Endothelial cell (in vitro differentiated cells): ENCODE measurements around the gene PCP2. TPM values are rescaled to one million over a fixed set of nuclear protein-coding genes. Genes with fewer than 3 reads are reported as not detected.

Source experiments
- DNase-seq: peaks from one replicate; pipeline ENCODE4 v3.0.0; 2021; ENCODE audit warnings: low spot score
- H3K27ac Mint-ChIP-seq: one replicate; pipeline ENCODE4 v1.8.0; 2021; ENCODE audit warnings: mixed read lengths, inconsistent platforms; ENCODE audit not compliant: unreplicated experiment
- H3K27me3 Mint-ChIP-seq: one replicate; pipeline ENCODE4 v1.8.0; 2021; ENCODE audit warnings: mild to moderate bottlenecking, moderate library complexity, mixed read lengths, inconsistent platforms; ENCODE audit not compliant: unreplicated experiment
- H3K36me3 Mint-ChIP-seq: one replicate; pipeline ENCODE4 v1.8.0; 2021; ENCODE audit warnings: mild to moderate bottlenecking, low read depth, mixed read lengths, inconsistent platforms; ENCODE audit not compliant: unreplicated experiment
- H3K4me1 Mint-ChIP-seq: one replicate; pipeline ENCODE4 v1.8.0; 2021; ENCODE audit warnings: mild to moderate bottlenecking, mixed read lengths, inconsistent platforms; ENCODE audit not compliant: unreplicated experiment
- H3K4me3 Mint-ChIP-seq: one replicate; pipeline ENCODE4 v1.8.0; 2021; ENCODE audit warnings: mild to moderate bottlenecking, mixed read lengths, inconsistent platforms; ENCODE audit not compliant: unreplicated experiment
- H3K9me3 Mint-ChIP-seq: one replicate; pipeline ENCODE4 v1.8.0; 2021; ENCODE audit warnings: mixed read lengths, inconsistent platforms; ENCODE audit not compliant: unreplicated experiment
- CTCF ChIP-seq: fragments of 200-600 bp; sonication (generic); IDR thresholded peaks from one replicate; pipeline ENCODE4 v1.5.0; 2021; ENCODE audit warnings: antibody characterized with exemption; ENCODE audit not compliant: unreplicated experiment
- total RNA-seq: library from RNA; stranded (reverse); fragmentation: NEBNext Ultra II Directional; extraction: Animal tissue kit (Norgen Biotek cat#: 25700); gene quantifications from one replicate; pipeline ENCODE4 v1.2.1, GENCODE V29; 2021; ENCODE audit not compliant: unreplicated experiment

The PCP2 gene
- total RNA-seq, 1 donor from 2014 or later, result not detected

- H3K9me3 Mint-ChIP-seq, result no peaks in the 10 kb centered on the region
- peaks cover 3% of the 10 kb centered on the region for H3K27me3 Mint-ChIP-seq
- H3K36me3 Mint-ChIP-seq, result no peaks in the 10 kb centered on the region
- DNase-seq, result no peak
- no peaks in the 10 kb centered on the region for H3K4me1 Mint-ChIP-seq
- no peak overlapping the region for H3K27ac Mint-ChIP-seq
- H3K4me3 Mint-ChIP-seq, result no peak overlapping the region
- TF ChIP-seq CTCF, result no peak
Measured at GRCh38 chr19:7662657-7663056, 29.1 kb upstream of the PCP2 start.

DNA sequence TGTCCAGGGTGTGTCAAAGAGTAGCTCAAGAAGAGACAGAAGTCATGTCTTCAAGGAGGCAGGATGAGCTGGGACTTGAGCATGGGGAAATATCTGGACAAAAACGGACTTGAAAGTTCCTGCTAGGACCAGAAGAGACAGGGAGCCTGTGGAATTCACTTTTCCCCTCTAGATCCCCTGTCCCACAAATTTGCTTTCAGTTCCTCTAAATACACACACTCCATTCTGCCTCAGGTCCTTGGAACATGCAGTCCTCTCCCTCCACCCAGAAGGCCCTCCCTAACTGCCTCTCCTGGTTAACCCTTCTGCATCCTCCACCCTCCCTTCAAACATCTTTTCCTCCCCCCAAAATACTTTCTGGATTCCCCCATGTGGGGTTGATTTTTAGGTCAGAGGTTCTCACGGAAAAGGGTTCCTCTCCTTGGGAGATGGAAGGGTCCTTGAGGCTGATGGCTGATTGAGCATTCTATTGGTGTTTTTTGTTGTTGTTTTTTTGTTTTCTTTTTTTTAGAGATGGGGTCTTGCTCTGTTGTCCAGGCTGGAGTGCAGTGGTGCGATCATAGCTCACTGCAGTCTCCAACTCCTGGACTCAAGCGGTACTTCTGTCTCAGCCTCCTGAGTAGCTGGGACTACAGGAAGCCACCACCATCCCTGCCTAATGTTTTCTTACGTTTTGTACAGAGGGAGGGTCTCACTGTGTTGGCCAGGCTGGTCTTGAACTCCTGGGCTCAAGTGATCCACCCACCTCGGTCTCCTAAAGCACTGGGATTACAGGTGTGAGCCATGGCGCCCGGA lies 28.4 kb upstream of the PCP2 start:
- Mint-ChIP-seq H3K27ac (no peak overlapping the region), H3K27me3 (peaks cover 3% of the 10 kb centered on the region), H3K9me3 (no peaks in the 10 kb centered on the region), H3K4me1 (no peaks in the 10 kb centered on the region), H3K4me3 (no peak overlapping the region), H3K36me3 (no peaks in the 10 kb centered on the region)
- no peak for TF ChIP-seq CTCF
- no peak for DNase-seq

DNA sequence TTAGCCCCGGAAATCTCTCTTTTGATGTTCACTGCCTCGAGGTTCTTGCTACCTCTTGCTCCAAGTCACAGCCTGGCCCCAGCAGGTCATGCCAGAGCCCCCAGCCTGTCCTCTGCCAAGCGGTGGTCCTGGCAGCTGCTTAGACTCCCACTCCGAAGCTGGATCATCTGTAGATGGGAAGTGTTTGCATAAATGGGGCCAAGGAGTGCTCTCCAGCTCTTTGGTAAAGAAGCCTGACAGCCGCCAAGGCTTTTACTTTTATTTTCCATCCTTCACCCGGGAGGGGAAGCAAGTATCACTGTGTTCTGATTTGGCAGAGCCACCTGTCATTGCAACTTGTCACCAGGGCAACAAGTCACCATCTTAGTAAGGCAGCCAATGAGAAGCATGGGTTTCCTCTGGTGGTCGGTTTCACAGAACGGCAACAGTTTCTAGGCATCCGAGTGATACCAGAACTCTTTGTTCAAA lies 24.7 kb upstream of the PCP2 start:
- peaks cover 2% of the 10 kb centered on the region for H3K4me1 Mint-ChIP-seq
- H3K36me3 Mint-ChIP-seq, result no peaks in the 10 kb centered on the region
- H3K9me3 Mint-ChIP-seq, result no peaks in the 10 kb centered on the region
- DNase-seq, result no peak
- TF ChIP-seq CTCF, result no peak
- no peak overlapping the region for H3K27ac Mint-ChIP-seq
- no peak overlapping the region for H3K4me3 Mint-ChIP-seq
- peaks cover 7% of the 10 kb centered on the region for H3K27me3 Mint-ChIP-seq

DNA sequence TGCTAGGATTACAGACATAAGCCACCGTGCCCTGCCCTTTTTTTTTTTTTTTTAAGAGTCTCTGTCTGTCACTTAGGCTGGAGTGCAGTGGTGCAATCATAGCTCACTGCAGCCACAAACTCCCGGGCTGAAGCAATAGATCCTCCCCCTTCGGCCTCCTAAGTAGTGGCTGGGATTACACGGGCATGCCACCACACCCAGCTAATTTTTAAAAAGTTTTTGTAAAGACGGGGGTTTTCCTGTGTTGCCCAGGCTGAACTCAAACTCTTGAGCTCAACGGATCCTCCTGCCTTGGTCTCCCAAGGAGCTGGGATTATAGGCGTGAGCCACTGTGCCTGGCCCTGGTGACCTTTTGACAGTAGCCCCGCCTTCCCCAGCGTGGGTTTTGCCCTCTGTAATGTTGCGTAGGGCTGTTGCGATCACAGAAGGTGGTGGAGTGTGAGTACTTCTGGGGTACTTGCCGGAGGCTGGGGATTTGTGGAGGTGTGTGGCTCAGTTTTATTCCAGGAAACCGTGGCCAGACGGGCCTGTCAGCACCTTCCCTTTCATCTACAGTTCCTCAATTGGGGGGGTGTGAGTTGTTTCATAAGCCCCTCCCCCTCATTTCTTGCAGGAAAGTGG lies 23.7 kb upstream of the PCP2 start:
- no peak for TF ChIP-seq CTCF
- Mint-ChIP-seq H3K27ac (no peak overlapping the region), H3K27me3 (peaks cover 7% of the 10 kb centered on the region)

GRCh38 chr19:7655581-7655980 lies 22.1 kb upstream of the PCP2 start:
- peaks cover 4% of the 10 kb centered on the region for H3K27me3 Mint-ChIP-seq
- H3K4me1 Mint-ChIP-seq, result peaks cover 2% of the 10 kb centered on the region
- DNase-seq, result no peak
- no peak overlapping the region for H3K4me3 Mint-ChIP-seq
- H3K9me3 Mint-ChIP-seq, result no peaks in the 10 kb centered on the region
- no peaks in the 10 kb centered on the region for H3K36me3 Mint-ChIP-seq
- TF ChIP-seq CTCF, result no peak
- H3K27ac Mint-ChIP-seq, result no peak overlapping the region

More for the DNA sequence above, 23.7 kb upstream of the PCP2 start:
- no peak for DNase-seq
- Mint-ChIP-seq H3K36me3 (no peaks in the 10 kb centered on the region), H3K4me3 (no peak overlapping the region), H3K4me1 (peaks cover 2% of the 10 kb centered on the region), H3K9me3 (no peaks in the 10 kb centered on the region)
